CD14-positive monocyte (primary cell): ENCODE measurements around the gene CLASP1. TPM values are rescaled to one million over a fixed set of nuclear protein-coding genes. Genes with fewer than 3 reads are reported as not detected.

Experiments used
- DNase-seq, 3 donors: peaks; one replicate each; pipeline ENCODE4 v3.0.0-alpha.2; 2011 to 2022
- H2AFZ ChIP-seq: 2 replicates; pipeline ENCODE4 v1.6.0; 2012; ENCODE audit warnings: mild to moderate bottlenecking, low read depth, low read length, inconsistent platforms; ENCODE audit not compliant: insufficient read depth, poor library complexity, severe bottlenecking
- H3K27ac ChIP-seq, 2 donors: 1 replicate in 1 of 2; 2 replicates in 1 of 2; pipeline ENCODE4 v1.5.1; 2012 to 2013; ENCODE audit warnings: low read length in 2 of 2, control low read depth in 1 of 2, inconsistent platforms in 1 of 2, low read depth in 1 of 2, mild to moderate bottlenecking in 1 of 2
- H3K27me3 ChIP-seq, 2 donors: one replicate each; pipeline versions ENCODE4 v1.6.0 to v1.6.1; 2011 to 2013; ENCODE audit warnings: low read length in 2 of 2; ENCODE audit not compliant: control insufficient read depth in 2 of 2, insufficient read depth in 2 of 2
- H3K36me3 ChIP-seq, 2 donors: replicated peaks in 1 of 2; 1 replicate in 1 of 2; 2 replicates in 1 of 2; pipeline versions ENCODE4 v1.5.1 to v1.6.1; 2012 to 2013; ENCODE audit warnings: low read length in 2 of 2, control low read depth in 1 of 2, inconsistent platforms in 1 of 2, mild to moderate bottlenecking in 1 of 2; ENCODE audit not compliant: insufficient read depth in 2 of 2, control insufficient read depth in 1 of 2
- H3K4me1 ChIP-seq, 2 donors: 1 replicate in 1 of 2; 2 replicates in 1 of 2; pipeline versions ENCODE4 v1.5.1 to v1.6.1; 2012 to 2013; ENCODE audit warnings: low read length in 2 of 2, control low read depth in 1 of 2, inconsistent platforms in 1 of 2, mild to moderate bottlenecking in 1 of 2, moderate library complexity in 1 of 2; ENCODE audit not compliant: insufficient read depth in 2 of 2, control insufficient read depth in 1 of 2
- H3K4me2 ChIP-seq: replicated peaks from 2 replicates; pipeline ENCODE3; 2012; ENCODE audit warnings: low read length, moderate library complexity, mild to moderate bottlenecking; ENCODE audit not compliant: poor library complexity, severe bottlenecking; ENCODE audit errors: extremely low read depth
- H3K4me3 ChIP-seq, 3 experiments: fragments of 200-600 bp in 1 of 3; sonication (generic) in 1 of 3; replicated peaks in 1 of 3; 1 replicate in 2 of 3; 2 replicates in 1 of 3; pipeline ENCODE4 v1.5.1; 2011 to 2013; ENCODE audit warnings: low read length in 3 of 3, mild to moderate bottlenecking in 3 of 3, control low read depth in 2 of 3, low read depth in 2 of 3, inconsistent platforms in 1 of 3, moderate library complexity in 1 of 3
- H3K79me2 ChIP-seq: 2 replicates; pipeline ENCODE4 v1.6.0; 2012; ENCODE audit warnings: mild to moderate bottlenecking, control low read depth, inconsistent platforms, low read length, moderate library complexity; ENCODE audit not compliant: insufficient read depth
- H3K9ac ChIP-seq: 2 replicates; pipeline ENCODE4 v1.6.0; 2017; ENCODE audit warnings: low read length, mild to moderate bottlenecking; ENCODE audit not compliant: insufficient read depth, poor library complexity, severe bottlenecking
- H3K9me3 ChIP-seq, 2 donors: replicated peaks in 1 of 2; 1 replicate in 1 of 2; 2 replicates in 1 of 2; pipeline versions ENCODE4 v1.5.1 to v1.6.1; 2012 to 2013; ENCODE audit warnings: low read length in 2 of 2, control low read depth in 1 of 2; ENCODE audit not compliant: control insufficient read depth in 1 of 2, insufficient read depth in 1 of 2
- H4K20me1 ChIP-seq: 2 replicates; pipeline ENCODE4 v1.6.0; 2012; ENCODE audit warnings: mild to moderate bottlenecking, low read length, control low read depth, moderate library complexity; ENCODE audit not compliant: insufficient read depth
- H3K27ac Mint-ChIP-seq, 7 donors: one replicate each; pipeline ENCODE4 v1.8.0; 2020; ENCODE audit warnings: mild to moderate bottlenecking in 7 of 7, mixed read lengths in 7 of 7, moderate library complexity in 6 of 7, inconsistent platforms in 2 of 7
- H3K27me3 Mint-ChIP-seq, 3 donors: one replicate each; pipeline ENCODE4 v1.8.0; 2021 to 2022; ENCODE audit warnings: low read depth in 3 of 3, mild to moderate bottlenecking in 3 of 3, mixed read lengths in 3 of 3, moderate library complexity in 3 of 3, inconsistent platforms in 1 of 3
- H3K36me3 Mint-ChIP-seq, 2 donors: one replicate each; pipeline ENCODE4 v1.8.0; 2020; ENCODE audit warnings: mixed read lengths in 2 of 2, inconsistent platforms in 1 of 2, mild to moderate bottlenecking in 1 of 2
- H3K4me1 Mint-ChIP-seq: one replicate; pipeline ENCODE4 v1.8.0; 2020; ENCODE audit warnings: mild to moderate bottlenecking, mixed read lengths
- H3K4me3 Mint-ChIP-seq, 2 donors: one replicate each; pipeline ENCODE4 v1.8.0; 2020; ENCODE audit warnings: mild to moderate bottlenecking in 2 of 2, mixed read lengths in 2 of 2, moderate library complexity in 1 of 2
- H3K9me3 Mint-ChIP-seq, 7 donors: one replicate each; pipeline ENCODE4 v1.8.0; 2020 to 2022; ENCODE audit warnings: mixed read lengths in 7 of 7, mild to moderate bottlenecking in 6 of 7, moderate library complexity in 6 of 7, inconsistent platforms in 2 of 7
- CTCF ChIP-seq: fragments of 200-600 bp; IDR thresholded peaks from one replicate; pipeline ENCODE4 v1.8.0; 2022; ENCODE audit warnings: antibody characterized with exemption, mild to moderate bottlenecking
- WGBS: methylation state at CpG from one replicate; pipeline ENCODE4 v1.1.5; 2013; ENCODE audit warnings: missing lambda C conversion rate; ENCODE audit not compliant: insufficient coverage; 5-methylcytosine and 5-hydroxymethylcytosine counted together
- intact Hi-C, 2 donors: fragments of 100-400 bp; cut with micrococcal nuclease; formaldehyde crosslinking; loops; one replicate each; pipeline versions ENCODE4 v1.15.0 to v1.15.1; 2023
- polyA plus RNA-seq, 3 donors: library from polyadenylated mRNA; depleted of rRNA in 1 of 3; unstranded in 2 of 3; stranded (reverse) in 1 of 3; fragments of 300-500 nt in 2 of 3; fragments of >200 nt in 1 of 3; fragmentation: Illumina TruSeq in 2 of 3; gene quantifications; 1 replicate in 2 of 3; 2 replicates in 1 of 3; pipeline ENCODE4 v1.2.3, GENCODE V29; 2012 to 2021

CLASP1 gene
- polyA plus RNA-seq, 3 donors: 4.8 to 8.1 (median 7.6) TPM

DNA sequence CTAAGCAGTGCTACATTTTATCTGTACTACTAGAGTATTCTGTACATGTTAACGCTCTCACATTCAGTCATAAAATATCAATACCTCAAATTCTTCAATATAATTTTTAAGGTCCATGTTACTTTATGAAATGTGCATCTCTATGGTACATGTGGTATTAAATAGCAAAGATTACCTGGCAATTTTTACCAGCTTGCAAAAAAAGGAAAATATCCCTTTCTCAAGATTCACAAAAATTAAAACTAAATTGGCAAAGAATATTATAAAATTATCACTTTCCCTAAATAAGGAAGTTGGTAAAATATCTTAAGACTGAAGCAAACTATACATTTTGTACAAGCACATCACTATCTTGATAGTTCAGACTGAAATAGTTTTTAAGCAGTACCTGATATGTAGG, 233.5 kb downstream of the CLASP1 start:
- no peaks in the 10 kb centered on the region for H3K4me1 ChIP-seq
- H3K27ac ChIP-seq: no peak overlapping the region
- intact Hi-C loops: no loop called here
- TF ChIP-seq CTCF: no peak
- no peaks in the 10 kb centered on the region for H3K4me1 Mint-ChIP-seq
- no peaks in the 10 kb centered on the region for H3K27me3 ChIP-seq
- H3K4me3 Mint-ChIP-seq: no peak overlapping the region
- H3K9me3 Mint-ChIP-seq: no peaks in the 10 kb centered on the region
- H3K4me3 ChIP-seq: no peak overlapping the region
- no peaks in the 10 kb centered on the region for H4K20me1 ChIP-seq
- H3K36me3 ChIP-seq: peaks cover 38 to 87% of the 10 kb centered on the region in 2 donors
- H3K9me3 ChIP-seq: no peaks in the 10 kb centered on the region
- no peak overlapping the region for H2AFZ ChIP-seq
- H3K4me2 ChIP-seq: no peak overlapping the region
- DNase-seq: no peak
- H3K27ac Mint-ChIP-seq: no peak overlapping the region
- H3K9ac ChIP-seq: no peak overlapping the region
- peaks cover 55 to 64% of the 10 kb centered on the region in 2 donors for H3K36me3 Mint-ChIP-seq
- no peaks in the 10 kb centered on the region for H3K27me3 Mint-ChIP-seq
- no peaks in the 10 kb centered on the region for H3K79me2 ChIP-seq
- WGBS: no CpG with 5 or more reads among the region's 1 CpG

GRCh38 chr2:121412349-121412748, 236.9 kb downstream of the CLASP1 start:
- Histone ChIP-seq H2AFZ (no peak overlapping the region), H3K27ac (no peak overlapping the region), H3K9me3 (no peaks in the 10 kb centered on the region), H3K27me3 (no peaks in the 10 kb centered on the region), H3K4me3 (no peak overlapping the region), H3K36me3 (peaks cover 41 to 87% of the 10 kb centered on the region in 2 donors), H4K20me1 (no peaks in the 10 kb centered on the region), H3K4me2 (no peak overlapping the region), H3K9ac (no peak overlapping the region), H3K79me2 (no peaks in the 10 kb centered on the region), H3K4me1 (no peaks in the 10 kb centered on the region)
- Mint-ChIP-seq H3K36me3 (peaks cover 58 to 66% of the 10 kb centered on the region in 2 donors), H3K27ac (no peak overlapping the region), H3K27me3 (no peaks in the 10 kb centered on the region), H3K4me3 (no peak overlapping the region), H3K4me1 (no peaks in the 10 kb centered on the region), H3K9me3 (no peaks in the 10 kb centered on the region)
- DNase-seq: no peak
- TF ChIP-seq CTCF: no peak
- intact Hi-C loops: no loop called here
- no CpG with 5 or more reads among the region's 1 CpG for WGBS
